Mesendoderm (in vitro differentiated cells): ENCODE data around the gene H6PD. TPM values are rescaled to one million over a fixed set of nuclear protein-coding genes. Genes with fewer than 3 reads are reported as not detected.

Experiments
- DNase-seq: peaks from one replicate; pipeline ENCODE4 v3.0.0; 2013
- H2AK5ac ChIP-seq: 2 replicates; pipeline ENCODE4 v1.6.1; 2013; ENCODE audit warnings: low read length, inconsistent platforms
- H2BK120ac ChIP-seq: 2 replicates; pipeline ENCODE4 v1.6.1; 2013; ENCODE audit warnings: low read depth, mild to moderate bottlenecking, low read length, moderate library complexity, mixed read lengths
- H2BK15ac ChIP-seq: replicated peaks from 2 replicates; pipeline ENCODE4 v1.6.1; 2013; ENCODE audit warnings: low read depth, mild to moderate bottlenecking, moderate library complexity
- H2BK5ac ChIP-seq: 2 replicates; pipeline ENCODE4 v1.6.1; 2013; ENCODE audit warnings: low read length, inconsistent platforms
- H3K18ac ChIP-seq: 2 replicates; pipeline ENCODE4 v1.6.1; 2013; ENCODE audit warnings: mild to moderate bottlenecking, low read length, mixed read lengths
- H3K23ac ChIP-seq: one replicate; pipeline ENCODE4 v1.6.1; 2013; ENCODE audit warnings: low read length
- H3K27ac ChIP-seq: 2 replicates; pipeline ENCODE4 v1.5.1; 2013; ENCODE audit warnings: low read depth, mild to moderate bottlenecking, inconsistent platforms, low read length, moderate library complexity
- H3K27me3 ChIP-seq: 2 replicates; pipeline ENCODE4 v1.6.1; 2013; ENCODE audit warnings: low read length, control low read depth, mild to moderate bottlenecking, inconsistent platforms; ENCODE audit not compliant: insufficient read depth, poor library complexity
- H3K36me3 ChIP-seq: 2 replicates; pipeline ENCODE4 v1.6.1; 2013; ENCODE audit warnings: low read length, inconsistent platforms; ENCODE audit not compliant: control insufficient read depth, insufficient read depth
- H3K4ac ChIP-seq: one replicate; pipeline ENCODE4 v1.6.1; 2013; ENCODE audit warnings: low read depth, mild to moderate bottlenecking, low read length, moderate library complexity
- H3K4me1 ChIP-seq: 2 replicates; pipeline ENCODE4 v1.6.1; 2013; ENCODE audit warnings: low read depth, low read length, inconsistent platforms; ENCODE audit not compliant: control insufficient read depth
- H3K4me2 ChIP-seq: 2 replicates; pipeline ENCODE4 v1.6.1; 2013; ENCODE audit warnings: low read length
- H3K4me3 ChIP-seq: 2 replicates; pipeline ENCODE4 v1.5.1; 2013; ENCODE audit warnings: mild to moderate bottlenecking, low read length
- H3K56ac ChIP-seq: one replicate; pipeline ENCODE4 v1.6.1; 2013; ENCODE audit warnings: low read length
- H3K79me1 ChIP-seq: 2 replicates; pipeline ENCODE4 v1.6.1; 2013; ENCODE audit warnings: low read length, inconsistent platforms
- H3K79me2 ChIP-seq: 2 replicates; pipeline ENCODE4 v1.6.1; 2013; ENCODE audit warnings: mild to moderate bottlenecking, low read length; ENCODE audit not compliant: control insufficient read depth, insufficient read depth
- H3K9ac ChIP-seq: 2 replicates; pipeline ENCODE4 v1.6.1; 2013; ENCODE audit warnings: low read length, inconsistent platforms
- H4K5ac ChIP-seq: one replicate; pipeline ENCODE4 v1.6.1; 2013; ENCODE audit warnings: low read length
- H4K8ac ChIP-seq: one replicate; pipeline ENCODE4 v1.6.1; 2013; ENCODE audit warnings: low read depth, mild to moderate bottlenecking, control low read depth, low read length, moderate library complexity
- WGBS: extraction: QIAGEN DNeasy Blood & Tissue Kit; methylation state at CpG from one replicate; pipeline ENCODE4 v1.1.7; 2013; ENCODE audit warnings: low lambda C conversion rate, missing lambda C conversion rate; ENCODE audit not compliant: insufficient coverage; ENCODE audit errors: extremely low coverage; 5-methylcytosine and 5-hydroxymethylcytosine counted together
- polyA plus RNA-seq, 2 experiments: library from polyadenylated mRNA; stranded (reverse); fragments of 200-250 nt; gene quantifications; one replicate each; pipeline ENCODE4 v1.2.3, GENCODE V29; 2013

H6PD gene, protein sequence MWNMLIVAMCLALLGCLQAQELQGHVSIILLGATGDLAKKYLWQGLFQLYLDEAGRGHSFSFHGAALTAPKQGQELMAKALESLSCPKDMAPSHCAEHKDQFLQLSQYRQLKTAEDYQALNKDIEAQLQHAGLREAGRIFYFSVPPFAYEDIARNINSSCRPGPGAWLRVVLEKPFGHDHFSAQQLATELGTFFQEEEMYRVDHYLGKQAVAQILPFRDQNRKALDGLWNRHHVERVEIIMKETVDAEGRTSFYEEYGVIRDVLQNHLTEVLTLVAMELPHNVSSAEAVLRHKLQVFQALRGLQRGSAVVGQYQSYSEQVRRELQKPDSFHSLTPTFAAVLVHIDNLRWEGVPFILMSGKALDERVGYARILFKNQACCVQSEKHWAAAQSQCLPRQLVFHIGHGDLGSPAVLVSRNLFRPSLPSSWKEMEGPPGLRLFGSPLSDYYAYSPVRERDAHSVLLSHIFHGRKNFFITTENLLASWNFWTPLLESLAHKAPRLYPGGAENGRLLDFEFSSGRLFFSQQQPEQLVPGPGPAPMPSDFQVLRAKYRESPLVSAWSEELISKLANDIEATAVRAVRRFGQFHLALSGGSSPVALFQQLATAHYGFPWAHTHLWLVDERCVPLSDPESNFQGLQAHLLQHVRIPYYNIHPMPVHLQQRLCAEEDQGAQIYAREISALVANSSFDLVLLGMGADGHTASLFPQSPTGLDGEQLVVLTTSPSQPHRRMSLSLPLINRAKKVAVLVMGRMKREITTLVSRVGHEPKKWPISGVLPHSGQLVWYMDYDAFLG
- 1.6 TPM for polyA plus RNA-seq (2013, experiment 1 of 2)
- polyA plus RNA-seq (2013, experiment 2 of 2), result 1.5 TPM

DNA sequence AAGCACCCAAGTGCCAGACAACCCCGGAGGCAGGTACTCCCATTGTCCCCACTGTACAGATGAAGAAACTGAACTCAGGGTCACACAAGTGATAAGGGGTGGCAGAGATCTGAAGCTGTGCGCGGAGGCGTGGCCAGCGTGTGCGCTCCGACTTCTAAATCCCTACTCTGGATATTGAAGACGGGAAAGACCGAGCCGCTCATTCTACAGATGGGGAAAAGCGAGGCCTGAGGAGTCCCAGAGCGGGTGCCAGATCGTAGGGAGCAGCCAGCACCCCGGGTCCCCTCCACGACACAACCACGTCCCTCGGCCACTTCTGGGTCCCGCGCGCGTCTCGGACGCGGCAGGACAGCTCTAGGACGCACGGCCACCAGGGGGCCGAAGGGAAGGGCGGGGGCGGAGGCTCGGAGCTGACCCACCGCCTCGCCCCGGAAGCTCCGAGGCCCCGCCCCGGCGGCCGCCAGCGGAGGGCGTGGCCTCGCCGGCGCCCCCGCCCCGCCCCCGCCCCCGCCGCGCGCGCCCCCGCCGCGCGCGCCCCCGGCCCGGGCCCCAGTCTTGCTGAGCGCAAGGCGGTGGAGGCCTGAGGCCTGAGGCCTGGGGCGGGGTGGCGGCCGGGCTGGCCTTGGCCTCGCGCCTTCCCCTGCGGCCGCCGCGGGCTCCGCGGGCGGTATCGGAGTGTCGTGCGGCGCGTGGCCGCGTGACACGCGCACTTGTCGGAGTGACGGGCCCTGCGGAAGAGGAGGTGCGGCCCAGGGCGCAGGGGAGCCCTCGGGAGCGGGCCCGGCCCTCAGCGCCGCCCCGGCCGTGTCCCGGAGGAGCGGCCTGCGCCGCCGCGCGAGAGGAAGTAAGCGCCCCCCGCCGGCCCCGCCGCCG is at the start of gene H6PD:
H6PD (plus strand) TSS at position 552 of the 873 bp plus-strand sequence. CDS start 10,161 bp downstream, outside the sequence.
- Histone ChIP-seq H3K27me3 (no peaks in the 10 kb centered on the region), H3K4me3 (peak within 1 kb of the TSS; percentile 74), H2BK15ac (no peak within 1 kb of the TSS), H3K23ac (peak within 1 kb of the TSS; percentile 94), H3K79me2 (no peaks in the 10 kb centered on the region), H3K4ac (peak within 1 kb of the TSS; percentile 99), H4K5ac (no peak within 1 kb of the TSS), H3K18ac (peak within 1 kb of the TSS; percentile 98), H2BK5ac (no peak within 1 kb of the TSS), H3K79me1 (no peaks in the 10 kb centered on the region), H3K4me1 (no peaks in the 10 kb centered on the region), H2AK5ac (no peak within 1 kb of the TSS), H3K9ac (peak within 1 kb of the TSS; percentile 98), H3K36me3 (no peaks in the 10 kb centered on the region), H3K4me2 (peak within 1 kb of the TSS; percentile 74), H2BK120ac (peak within 1 kb of the TSS; percentile 56), H3K27ac (peak within 1 kb of the TSS; percentile 75), H4K8ac (peak within 1 kb of the TSS; percentile 43), H3K56ac (peak within 1 kb of the TSS; percentile 97)
- WGBS, result no CpG with 5 or more reads among the region's 106 CpGs
- DNase-seq, result peak; percentile 81

DNA sequence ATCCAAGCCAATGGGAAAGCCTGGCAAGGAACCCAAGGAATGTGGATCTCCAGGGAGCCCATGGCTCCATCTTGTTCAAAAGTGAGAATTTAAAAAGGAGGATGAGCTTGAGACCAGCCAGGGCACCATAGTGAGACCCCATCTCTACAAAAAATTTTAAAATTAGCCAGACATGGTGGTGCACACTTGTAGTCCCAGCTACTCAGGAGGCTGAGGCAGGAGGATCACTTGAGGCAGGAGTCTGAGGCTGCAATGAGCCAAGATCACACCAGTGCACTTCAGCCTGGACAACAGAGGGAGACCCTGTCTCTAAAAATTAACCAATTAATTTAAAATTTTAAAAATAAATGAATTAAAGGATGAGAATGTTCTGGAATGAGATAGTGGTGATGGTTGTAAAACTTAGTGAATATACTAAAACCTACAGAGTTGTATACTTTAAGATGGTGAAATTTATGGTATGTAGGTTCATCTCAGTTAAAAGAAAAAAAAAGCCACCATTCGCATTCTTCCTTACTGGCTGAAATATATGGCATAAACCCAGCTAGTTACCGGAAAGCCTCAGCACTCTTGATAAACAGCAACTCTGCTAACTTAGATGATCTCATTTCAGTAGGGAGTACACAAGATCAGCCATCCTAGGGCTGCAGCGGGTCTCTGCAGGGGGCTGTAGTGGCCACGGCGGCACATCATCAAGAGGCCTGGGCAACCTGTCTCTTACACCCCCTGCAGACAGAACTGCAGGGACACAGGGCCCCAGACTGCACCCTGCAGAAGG is 48.3 kb upstream of the H6PD start:
- Histone ChIP-seq H3K18ac (no peak overlapping the region), H3K9ac (no peak overlapping the region), H3K23ac (no peak overlapping the region), H4K8ac (no peak overlapping the region), H3K4me2 (no peak overlapping the region), H4K5ac (no peak overlapping the region), H3K4ac (no peak overlapping the region), H3K36me3 (no peaks in the 10 kb centered on the region), H3K27ac (no peak overlapping the region), H3K79me1 (no peaks in the 10 kb centered on the region), H3K27me3 (no peaks in the 10 kb centered on the region), H3K4me1 (peaks cover 4% of the 10 kb centered on the region), H3K4me3 (no peak overlapping the region), H2BK120ac (no peak overlapping the region), H2BK15ac (no peak overlapping the region), H3K79me2 (no peaks in the 10 kb centered on the region), H3K56ac (no peak overlapping the region), H2AK5ac (no peak overlapping the region), H2BK5ac (no peak overlapping the region)
- no peak for DNase-seq
- WGBS, result no CpG with 5 or more reads among the region's 5 CpGs

DNA sequence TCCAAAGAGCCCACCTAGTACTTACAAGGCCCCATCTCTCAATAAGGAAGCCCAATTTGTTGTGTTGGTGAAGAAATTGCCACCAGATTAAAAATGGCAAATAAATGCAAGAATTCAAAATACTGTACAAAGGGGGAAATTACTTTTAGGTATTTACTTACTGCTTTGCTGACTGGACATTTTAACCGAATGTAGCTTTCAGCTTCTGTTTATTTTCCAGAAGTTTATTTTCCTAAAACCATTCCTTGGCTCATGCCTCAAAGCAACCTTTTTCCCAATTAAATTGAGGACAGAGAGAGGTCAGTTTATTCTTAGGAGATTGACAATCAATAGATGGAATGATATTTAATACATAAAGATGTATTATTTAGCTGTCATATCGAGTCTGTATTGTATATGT is 47.6 kb upstream of the H6PD start:
- no peak overlapping the region for H2AK5ac ChIP-seq
- H3K4me1 ChIP-seq, result no peaks in the 10 kb centered on the region
- H3K27me3 ChIP-seq, result no peaks in the 10 kb centered on the region
- H3K79me1 ChIP-seq, result no peaks in the 10 kb centered on the region
- H3K56ac ChIP-seq, result no peak overlapping the region
- WGBS, result no CpG with 5 or more reads among the region's 2 CpGs
- H3K23ac ChIP-seq, result no peak overlapping the region
- H4K5ac ChIP-seq, result no peak overlapping the region
- no peak overlapping the region for H2BK120ac ChIP-seq
- H3K27ac ChIP-seq, result no peak overlapping the region
- H2BK5ac ChIP-seq, result no peak overlapping the region
- H2BK15ac ChIP-seq, result no peak overlapping the region
- no peak overlapping the region for H3K4me2 ChIP-seq
- H4K8ac ChIP-seq, result no peak overlapping the region
- H3K36me3 ChIP-seq, result no peaks in the 10 kb centered on the region
- H3K4ac ChIP-seq, result no peak overlapping the region
- no peak for DNase-seq
- no peak overlapping the region for H3K18ac ChIP-seq
- no peaks in the 10 kb centered on the region for H3K79me2 ChIP-seq
- H3K9ac ChIP-seq, result no peak overlapping the region
- no peak overlapping the region for H3K4me3 ChIP-seq

DNA sequence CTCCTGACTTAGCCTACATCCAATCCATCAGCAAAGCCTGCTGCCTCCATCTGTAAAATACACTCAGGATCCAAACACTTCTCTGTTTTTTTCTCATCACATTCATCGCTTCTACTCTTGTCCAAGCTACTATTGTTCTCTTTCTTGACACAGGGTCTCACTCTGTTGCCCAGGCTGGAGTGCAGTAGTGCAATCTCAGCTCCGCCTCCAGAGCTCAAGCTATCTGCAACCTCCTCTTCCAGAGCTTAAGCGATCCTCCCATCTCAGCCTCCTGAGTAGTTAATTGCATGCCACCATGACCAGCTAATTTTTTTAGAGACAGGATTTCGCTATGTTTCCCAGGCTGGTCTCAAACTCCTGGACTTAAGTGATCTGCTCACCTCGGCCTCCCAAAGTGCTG is 44.3 kb upstream of the H6PD start:
- Histone ChIP-seq H3K18ac (no peak overlapping the region), H3K9ac (no peak overlapping the region), H3K4me2 (no peak overlapping the region), H2AK5ac (no peak overlapping the region), H3K4ac (no peak overlapping the region), H2BK5ac (no peak overlapping the region), H3K56ac (no peak overlapping the region), H3K23ac (no peak overlapping the region), H4K8ac (no peak overlapping the region), H3K4me1 (no peaks in the 10 kb centered on the region), H3K36me3 (no peaks in the 10 kb centered on the region), H3K79me2 (no peaks in the 10 kb centered on the region), H2BK120ac (no peak overlapping the region), H3K27me3 (no peaks in the 10 kb centered on the region), H3K27ac (no peak overlapping the region), H3K4me3 (no peak overlapping the region), H4K5ac (no peak overlapping the region), H3K79me1 (no peaks in the 10 kb centered on the region), H2BK15ac (no peak overlapping the region)
- no CpG with 5 or more reads among the region's 5 CpGs for WGBS
- no peak for DNase-seq

DNA sequence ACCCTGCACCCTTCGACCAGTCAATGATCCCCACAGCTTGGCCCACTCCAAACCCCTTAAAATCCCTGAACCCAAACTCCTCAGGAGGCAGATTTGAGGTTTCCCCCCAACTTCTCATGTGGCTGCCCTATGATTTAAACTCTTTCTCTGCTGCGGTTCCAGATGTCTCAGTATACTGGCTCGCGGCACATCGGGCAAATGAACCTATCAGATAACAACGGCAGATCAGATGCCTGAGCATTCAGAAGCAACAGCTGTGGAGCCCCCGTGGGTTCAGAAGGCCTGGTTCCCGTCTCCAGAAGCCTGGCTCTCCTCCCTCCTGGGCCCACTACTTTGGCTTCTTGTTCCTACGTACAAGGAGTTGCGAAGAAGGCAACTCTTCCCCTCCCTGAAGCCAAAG is 43.3 kb upstream of the H6PD start:
- WGBS, result no CpG with 5 or more reads among the region's 10 CpGs
- Histone ChIP-seq H2AK5ac (no peak overlapping the region), H3K36me3 (no peaks in the 10 kb centered on the region), H3K4me3 (no peak overlapping the region), H3K4me1 (no peaks in the 10 kb centered on the region), H2BK5ac (no peak overlapping the region), H2BK120ac (no peak overlapping the region), H3K56ac (no peak overlapping the region), H4K5ac (no peak overlapping the region), H3K4me2 (no peak overlapping the region), H4K8ac (no peak overlapping the region), H3K23ac (no peak overlapping the region), H3K18ac (no peak overlapping the region), H3K79me2 (no peaks in the 10 kb centered on the region), H3K4ac (no peak overlapping the region), H2BK15ac (no peak overlapping the region), H3K27ac (no peak overlapping the region), H3K27me3 (no peaks in the 10 kb centered on the region), H3K79me1 (no peaks in the 10 kb centered on the region), H3K9ac (no peak overlapping the region)
- DNase-seq, result no peak
